Measurements from ENCODE around the gene ABCC11. TPM values are rescaled to one million over a fixed set of nuclear protein-coding genes. Genes with fewer than 3 reads are reported as not detected.

ABCC11 gene
- polyA plus RNA-seq, 2 of the 4 experiments (the other 2 are of a cell fraction) = 0.19 to 0.21 TPM

GRCh38 chr16:48218473-48218872 is 28.9 kb downstream of the ABCC11 start:
- CTCF ChIA-PET = no interaction called here
- no peak overlapping the region for H3K4me2 ChIP-seq
- POLR2A ChIA-PET = no interaction called here

DNA sequence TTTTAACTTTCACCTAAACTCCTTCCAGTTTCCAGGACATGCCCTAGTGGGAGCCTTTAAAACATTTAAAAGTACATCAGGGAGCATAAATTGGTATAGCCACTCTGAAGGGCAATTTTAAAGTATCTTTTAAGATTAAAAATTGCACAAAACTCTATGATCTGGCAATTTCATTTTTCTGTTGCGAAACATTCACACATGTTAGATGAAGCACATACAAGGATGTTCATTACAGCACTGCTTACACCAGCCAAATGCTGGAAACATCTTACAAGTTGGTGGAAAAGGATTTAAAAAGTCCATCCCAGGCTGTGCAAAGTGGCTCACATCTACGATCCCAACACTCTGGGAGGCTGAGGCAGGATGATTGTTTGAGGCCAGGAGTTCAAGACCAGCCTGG is 29.6 kb downstream of the ABCC11 start:
- ChIA-PET POLR2A (no interaction called here), CTCF (no interaction called here)
- FAIRE-seq (no peak), ATAC-seq (no peak), DNase-seq (ENCODE audit: low read depth in 1 of 2, low spot score in 1 of 2) (no peak)
- 46% methylated on average over 2 of the region's 2 CpGs for WGBS (ENCODE audit: missing lambda C conversion rate)
- TF ChIP-seq EP300 (IDR thresholded peaks at IDR 0.05) (no peak), HOXB5 (CRISPR knock-in tag; IDR thresholded peaks at IDR 0.05) (no peak), RCOR1 (IDR thresholded peaks at IDR 0.05; ENCODE audit: low read depth, low read length) (no peak), RFX5 (IDR thresholded peaks at IDR 0.05) (no peak), HOXA7 (CRISPR knock-in tag; IDR thresholded peaks at IDR 0.05) (no peak), BHLHE40 (IDR thresholded peaks at IDR 0.05; ENCODE audit: low read depth, low read length) (no peak), CBX2 (IDR thresholded peaks at IDR 0.05; ENCODE audit: borderline replicate concordance, low read depth) (no peak), RNF2 (IDR thresholded peaks at IDR 0.05; ENCODE audit: borderline replicate concordance, low read depth) (no peak), NR3C1 (IDR thresholded peaks at IDR 0.05) (no peak), TP53 (CRISPR knock-in tag; IDR thresholded peaks at IDR 0.05) (no peak), NFE2L2 (conservative IDR thresholded peaks at IDR 0.05; ENCODE audit: low read length) (no peak), HDAC2 (IDR thresholded peaks at IDR 0.05) (no peak), GATA3 (IDR thresholded peaks at IDR 0.05; ENCODE audit: borderline replicate concordance) (no peak), ESRRA (IDR thresholded peaks at IDR 0.05; ENCODE audit: borderline replicate concordance, low read length) (no peak), FOSB (CRISPR knock-in tag; IDR thresholded peaks at IDR 0.05) (no peak), FOSL2 (IDR thresholded peaks at IDR 0.05) (no peak), FOSL2 (CRISPR knock-in tag; IDR thresholded peaks at IDR 0.05) (no peak), MYC (IDR thresholded peaks at IDR 0.05; ENCODE audit: borderline replicate concordance, low read length) (no peak), JUNB (IDR thresholded peaks at IDR 0.05) (no peak), SMC3 (IDR thresholded peaks at IDR 0.05) (no peak)
- TF ChIP-seq, protein P1, sequence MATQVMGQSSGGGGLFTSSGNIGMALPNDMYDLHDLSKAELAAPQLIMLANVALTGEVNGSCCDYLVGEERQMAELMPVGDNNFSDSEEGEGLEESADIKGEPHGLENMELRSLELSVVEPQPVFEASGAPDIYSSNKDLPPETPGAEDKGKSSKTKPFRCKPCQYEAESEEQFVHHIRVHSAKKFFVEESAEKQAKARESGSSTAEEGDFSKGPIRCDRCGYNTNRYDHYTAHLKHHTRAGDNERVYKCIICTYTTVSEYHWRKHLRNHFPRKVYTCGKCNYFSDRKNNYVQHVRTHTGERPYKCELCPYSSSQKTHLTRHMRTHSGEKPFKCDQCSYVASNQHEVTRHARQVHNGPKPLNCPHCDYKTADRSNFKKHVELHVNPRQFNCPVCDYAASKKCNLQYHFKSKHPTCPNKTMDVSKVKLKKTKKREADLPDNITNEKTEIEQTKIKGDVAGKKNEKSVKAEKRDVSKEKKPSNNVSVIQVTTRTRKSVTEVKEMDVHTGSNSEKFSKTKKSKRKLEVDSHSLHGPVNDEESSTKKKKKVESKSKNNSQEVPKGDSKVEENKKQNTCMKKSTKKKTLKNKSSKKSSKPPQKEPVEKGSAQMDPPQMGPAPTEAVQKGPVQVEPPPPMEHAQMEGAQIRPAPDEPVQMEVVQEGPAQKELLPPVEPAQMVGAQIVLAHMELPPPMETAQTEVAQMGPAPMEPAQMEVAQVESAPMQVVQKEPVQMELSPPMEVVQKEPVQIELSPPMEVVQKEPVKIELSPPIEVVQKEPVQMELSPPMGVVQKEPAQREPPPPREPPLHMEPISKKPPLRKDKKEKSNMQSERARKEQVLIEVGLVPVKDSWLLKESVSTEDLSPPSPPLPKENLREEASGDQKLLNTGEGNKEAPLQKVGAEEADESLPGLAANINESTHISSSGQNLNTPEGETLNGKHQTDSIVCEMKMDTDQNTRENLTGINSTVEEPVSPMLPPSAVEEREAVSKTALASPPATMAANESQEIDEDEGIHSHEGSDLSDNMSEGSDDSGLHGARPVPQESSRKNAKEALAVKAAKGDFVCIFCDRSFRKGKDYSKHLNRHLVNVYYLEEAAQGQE (IDR thresholded peaks at IDR 0.05) = no peak
- Histone ChIP-seq H3K9me3 (no peaks in the 10 kb centered on the region), H3K4me2 (no peak overlapping the region), H3K27ac (no peak overlapping the region), H3K4me3 (no peak overlapping the region), H3K4me1 (no peaks in the 10 kb centered on the region)

More at GRCh38 chr16:48218473-48218872, 28.9 kb downstream of the ABCC11 start:
- no peak overlapping the region for H3K4me3 ChIP-seq
- H3K27ac ChIP-seq = no peak overlapping the region
- ATAC-seq (no peak), FAIRE-seq (no peak), DNase-seq (ENCODE audit: low read depth in 1 of 2, low spot score in 1 of 2) (no peak)
- TF ChIP-seq MAFK (IDR thresholded peaks at IDR 0.05; ENCODE audit: partially characterized antibody) (peak; percentile 36), RFX5 (IDR thresholded peaks at IDR 0.05) (no peak)
- H3K9me3 ChIP-seq = no peaks in the 10 kb centered on the region
- WGBS (ENCODE audit: missing lambda C conversion rate) = 58% methylated on average over 3 of the region's 3 CpGs
- H3K4me1 ChIP-seq = no peaks in the 10 kb centered on the region

DNA sequence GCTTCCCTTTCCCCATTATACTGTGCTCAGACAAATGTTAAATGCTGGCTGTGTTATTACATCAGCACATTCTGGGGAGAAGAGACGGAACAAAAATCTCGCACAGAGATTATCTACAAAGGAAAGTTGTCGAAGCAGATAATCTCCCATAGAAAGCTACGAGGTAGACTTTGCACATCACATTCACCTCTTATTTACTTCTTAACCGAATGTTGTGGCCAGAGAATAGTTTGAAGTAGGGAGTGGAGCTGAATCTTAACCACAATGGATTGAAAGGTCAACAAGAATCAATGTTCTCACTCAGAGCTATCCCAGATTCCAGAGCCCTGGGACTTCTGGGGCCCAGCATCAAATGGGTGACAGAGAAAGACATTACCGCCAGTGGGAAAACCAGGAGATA is 31.6 kb downstream of the ABCC11 start:
- H3K4me3 ChIP-seq = no peak overlapping the region
- no peak for DNase-seq (ENCODE audit: low read depth in 1 of 2, low spot score in 1 of 2)
- CTCF ChIA-PET = interaction anchor here (0.5 kb wide), 1 partner anchor 1276 kb away, joined by 3 read pairs; no protein-coding TSS in a partner anchor
- H3K27ac ChIP-seq = no peak overlapping the region
- POLR2A ChIA-PET = no interaction called here
- H3K4me2 ChIP-seq = no peak overlapping the region
- H3K9me3 ChIP-seq = no peaks in the 10 kb centered on the region
- 71% methylated on average over 6 of the region's 6 CpGs for WGBS (ENCODE audit: missing lambda C conversion rate)
- no peak for ATAC-seq
- FAIRE-seq = no peak
- no peaks in the 10 kb centered on the region for H3K4me1 ChIP-seq
- TF ChIP-seq RAD21 (conservative IDR thresholded peaks at IDR 0.05 in 1 of 2, IDR thresholded peaks at IDR 0.05 in 1 of 2) = no peak
- no peak for TF ChIP-seq EP300 (IDR thresholded peaks at IDR 0.05)
- no peak for TF ChIP-seq E2F6 (IDR thresholded peaks at IDR 0.05; ENCODE audit: borderline replicate concordance, low read depth)
- TF ChIP-seq CBX8 (IDR thresholded peaks at IDR 0.05) = no peak
- TF ChIP-seq CHD2 (IDR thresholded peaks at IDR 0.05; ENCODE audit: low read length, partially characterized antibody) = no peak
- TF ChIP-seq GATA3 (IDR thresholded peaks at IDR 0.05; ENCODE audit: borderline replicate concordance) = no peak
- TF ChIP-seq ZC3H11A (IDR thresholded peaks at IDR 0.05) = no peak
- TF ChIP-seq, protein P2, sequence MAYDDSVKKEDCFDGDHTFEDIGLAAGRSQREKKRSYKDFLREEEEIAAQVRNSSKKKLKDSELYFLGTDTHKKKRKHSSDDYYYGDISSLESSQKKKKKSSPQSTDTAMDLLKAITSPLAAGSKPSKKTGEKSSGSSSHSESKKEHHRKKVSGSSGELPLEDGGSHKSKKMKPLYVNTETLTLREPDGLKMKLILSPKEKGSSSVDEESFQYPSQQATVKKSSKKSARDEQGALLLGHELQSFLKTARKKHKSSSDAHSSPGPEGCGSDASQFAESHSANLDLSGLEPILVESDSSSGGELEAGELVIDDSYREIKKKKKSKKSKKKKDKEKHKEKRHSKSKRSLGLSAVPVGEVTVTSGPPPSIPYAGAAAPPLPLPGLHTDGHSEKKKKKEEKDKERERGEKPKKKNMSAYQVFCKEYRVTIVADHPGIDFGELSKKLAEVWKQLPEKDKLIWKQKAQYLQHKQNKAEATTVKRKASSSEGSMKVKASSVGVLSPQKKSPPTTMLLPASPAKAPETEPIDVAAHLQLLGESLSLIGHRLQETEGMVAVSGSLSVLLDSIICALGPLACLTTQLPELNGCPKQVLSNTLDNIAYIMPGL (CRISPR knock-in tag; IDR thresholded peaks at IDR 0.05; ENCODE audit: borderline replicate concordance) = no peak
- no peak for TF ChIP-seq FOSB (CRISPR knock-in tag; IDR thresholded peaks at IDR 0.05)
- no peak for TF ChIP-seq RFX5 (IDR thresholded peaks at IDR 0.05)
- TF ChIP-seq FOXS1 (CRISPR knock-in tag; IDR thresholded peaks at IDR 0.05) = no peak
- no peak for TF ChIP-seq CBX2 (IDR thresholded peaks at IDR 0.05; ENCODE audit: borderline replicate concordance, low read depth)
- no peak for TF ChIP-seq HOXB5 (CRISPR knock-in tag; IDR thresholded peaks at IDR 0.05)
- TF ChIP-seq KDM5A (IDR thresholded peaks at IDR 0.05) = no peak
- TF ChIP-seq BHLHE40 (IDR thresholded peaks at IDR 0.05; ENCODE audit: low read depth, low read length) = no peak
- no peak for TF ChIP-seq NR3C1 (IDR thresholded peaks at IDR 0.05)
- no peak for TF ChIP-seq RARB (CRISPR knock-in tag; IDR thresholded peaks at IDR 0.05)
- TF ChIP-seq MAX (IDR thresholded peaks at IDR 0.05) = no peak
